PC-9 (cell line): ENCODE results near the gene FERMT2. TPM values are rescaled to one million over a fixed set of nuclear protein-coding genes. Genes with fewer than 3 reads are reported as not detected.

ENCODE experiments used
- BruUV-seq: library from RNA; stranded (reverse); fragments of 400-500 nt; replicated peaks from 2 replicates; lab custom pipeline; 2021; lab: Mats Ljungman, UMichigan
- CTCF ChIA-PET: fragments of 300-600 bp; sonication (Branson Sonifier 250); formaldehyde crosslinking; loops from one replicate; lab custom pipeline; 2022; ENCODE audit warnings: antibody characterized with exemption; lab: Charles Lee
- POLR2A ChIA-PET: fragments of 300-600 bp; sonication (Branson Sonifier 250); formaldehyde crosslinking; loops from one replicate; lab custom pipeline; 2022; ENCODE audit warnings: antibody characterized with exemption; ENCODE audit not compliant: unreplicated experiment; lab: Charles Lee
- DNase-seq, 2 experiments: peaks; one replicate each; pipeline versions ENCODE4 v3.0.0 to v3.0.0-alpha.2; 2015 to 2022; ENCODE audit warnings: mixed read lengths in 1 of 2
- H2AFZ ChIP-seq: fragments of 200-600 bp; sonication (generic); 2 replicates; pipeline ENCODE4 v1.8.1; 2017; ENCODE audit warnings: antibody characterized with exemption
- H3F3A ChIP-seq: fragments of 200-600 bp; sonication (generic); 2 replicates; pipeline ENCODE4 v1.8.1; 2017; ENCODE audit warnings: antibody characterized with exemption, mild to moderate bottlenecking, low read depth; ENCODE audit not compliant: insufficient read depth
- H3K27ac ChIP-seq: fragments of 200-600 bp; sonication (generic); 2 replicates; pipeline ENCODE4 v1.6.1; 2016; ENCODE audit warnings: mixed run types
- H3K27me3 ChIP-seq: fragments of 200-600 bp; sonication (generic); 2 replicates; pipeline ENCODE4 v1.6.1; 2016; ENCODE audit warnings: low read depth, mixed run types; ENCODE audit not compliant: insufficient read depth
- H3K36me3 ChIP-seq: fragments of 200-600 bp; sonication (generic); 2 replicates; pipeline ENCODE4 v1.6.1; 2016; ENCODE audit warnings: low read depth, mixed run types
- H3K4me1 ChIP-seq: fragments of 200-600 bp; sonication (generic); replicated peaks from 2 replicates; pipeline ENCODE4 v1.6.1; 2016; ENCODE audit warnings: mixed run types; ENCODE audit not compliant: insufficient read depth
- H3K4me2 ChIP-seq: fragments of 200-600 bp; sonication (generic); 2 replicates; pipeline ENCODE4 v1.6.1; 2017; ENCODE audit warnings: mixed run types
- H3K4me3 ChIP-seq: fragments of 200-600 bp; sonication (generic); 2 replicates; pipeline ENCODE4 v1.6.1; 2016; ENCODE audit warnings: mixed run types
- H3K79me2 ChIP-seq: fragments of 200-600 bp; sonication (generic); 2 replicates; pipeline ENCODE4 v1.6.1; 2017; ENCODE audit warnings: low read depth, mixed run types
- H3K9me2 ChIP-seq: fragments of 200-600 bp; sonication (generic); 2 replicates; pipeline ENCODE4 v1.8.1; 2017; ENCODE audit warnings: mild to moderate bottlenecking; ENCODE audit not compliant: insufficient read depth
- H3K9me3 ChIP-seq: fragments of 200-600 bp; sonication (generic); 2 replicates; pipeline ENCODE4 v1.8.1; 2016; ENCODE audit warnings: low read depth; ENCODE audit not compliant: insufficient read depth
- H4K20me1 ChIP-seq: fragments of 200-600 bp; sonication (generic); 2 replicates; pipeline ENCODE4 v1.8.1; 2017; ENCODE audit not compliant: insufficient read depth
- EZH2 ChIP-seq: fragments of 200-600 bp; sonication (generic); IDR thresholded peaks from 2 replicates; pipeline ENCODE4 v1.8.0; 2017; ENCODE audit warnings: antibody characterized with exemption, low read depth
- intact Hi-C: fragments of 100-400 bp; cut with micrococcal nuclease; formaldehyde crosslinking; loops from one replicate; pipeline ENCODE4 v1.10.0; 2022; ENCODE audit not compliant: unreplicated experiment
- total RNA-seq: library from RNA; stranded (reverse); gene quantifications from 2 replicates; pipeline ENCODE4 v1.2.3, GENCODE V29; 2021
- TF ChIP-seq, protein P1 (sequence below): fragments of 200-600 bp; sonication (generic); conservative IDR thresholded peaks from 2 replicates; pipeline ENCODE4 v1.6.1; 2017; ENCODE audit warnings: mixed run types, antibody characterized with exemption, mild to moderate bottlenecking, moderate library complexity

FERMT2 gene
- total RNA-seq, 1 experiment from 2014 or later: 9.0 TPM

DNA sequence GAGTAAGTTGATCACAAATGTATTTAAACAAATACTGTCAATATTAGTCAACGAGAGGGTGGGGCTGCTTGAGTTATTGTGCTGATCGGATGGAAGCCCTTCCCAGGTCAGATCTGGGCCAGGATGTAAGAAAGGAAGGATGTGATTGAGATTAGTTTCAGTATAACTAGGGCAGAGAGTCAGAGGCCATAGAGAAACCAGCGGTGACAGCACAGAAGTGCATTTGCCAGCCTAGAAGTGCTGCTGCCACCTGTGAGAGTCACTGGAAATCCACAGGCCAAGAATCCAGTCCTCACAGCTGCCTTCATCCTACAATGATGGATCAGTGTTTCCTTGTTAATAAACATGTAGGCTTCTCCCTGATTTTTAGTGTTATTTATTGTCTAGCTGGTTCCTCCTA is 9.8 kb upstream of the FERMT2 start:
- H3K27me3 ChIP-seq: no peaks in the 10 kb centered on the region
- H3K36me3 ChIP-seq: no peaks in the 10 kb centered on the region
- no peak overlapping the region for H3K4me3 ChIP-seq
- TF ChIP-seq EZH2: no peak
- TF ChIP-seq, protein P1, sequence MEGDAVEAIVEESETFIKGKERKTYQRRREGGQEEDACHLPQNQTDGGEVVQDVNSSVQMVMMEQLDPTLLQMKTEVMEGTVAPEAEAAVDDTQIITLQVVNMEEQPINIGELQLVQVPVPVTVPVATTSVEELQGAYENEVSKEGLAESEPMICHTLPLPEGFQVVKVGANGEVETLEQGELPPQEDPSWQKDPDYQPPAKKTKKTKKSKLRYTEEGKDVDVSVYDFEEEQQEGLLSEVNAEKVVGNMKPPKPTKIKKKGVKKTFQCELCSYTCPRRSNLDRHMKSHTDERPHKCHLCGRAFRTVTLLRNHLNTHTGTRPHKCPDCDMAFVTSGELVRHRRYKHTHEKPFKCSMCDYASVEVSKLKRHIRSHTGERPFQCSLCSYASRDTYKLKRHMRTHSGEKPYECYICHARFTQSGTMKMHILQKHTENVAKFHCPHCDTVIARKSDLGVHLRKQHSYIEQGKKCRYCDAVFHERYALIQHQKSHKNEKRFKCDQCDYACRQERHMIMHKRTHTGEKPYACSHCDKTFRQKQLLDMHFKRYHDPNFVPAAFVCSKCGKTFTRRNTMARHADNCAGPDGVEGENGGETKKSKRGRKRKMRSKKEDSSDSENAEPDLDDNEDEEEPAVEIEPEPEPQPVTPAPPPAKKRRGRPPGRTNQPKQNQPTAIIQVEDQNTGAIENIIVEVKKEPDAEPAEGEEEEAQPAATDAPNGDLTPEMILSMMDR: no peak
- H3F3A ChIP-seq: no peaks in the 10 kb centered on the region; the same call in 1 of the 2 replicates
- POLR2A ChIA-PET: interaction anchor here (0.6 kb wide), 1 partner anchor 660 kb away, joined by 27 read pairs; no protein-coding TSS in a partner anchor
- H3K4me1 ChIP-seq: no peaks in the 10 kb centered on the region
- H3K4me2 ChIP-seq: no peak overlapping the region
- no peak overlapping the region for H3K27ac ChIP-seq
- peak overlapping the region; percentile 52; the same call in 1 of the 2 replicates for H2AFZ ChIP-seq
- no peaks in the 10 kb centered on the region for H4K20me1 ChIP-seq
- no TSS peak for BruUV-seq
- CTCF ChIA-PET: interaction anchor here (0.6 to 1.3 kb wide), 4 partner anchors 38 to 193 kb away, joined by 3 to 8 read pairs (median 5); partner anchors contain the start of gene DDHD1
- DNase-seq: no peak
- intact Hi-C loops: loop anchor here (1.0 to 10.0 kb wide), 4 partner anchors 97 to 1384 kb away; no protein-coding TSS in a partner anchor
- no peaks in the 10 kb centered on the region for H3K9me3 ChIP-seq
- H3K9me2 ChIP-seq: no peaks in the 10 kb centered on the region; the same call in 1 of the 2 replicates
- no peaks in the 10 kb centered on the region for H3K79me2 ChIP-seq

DNA sequence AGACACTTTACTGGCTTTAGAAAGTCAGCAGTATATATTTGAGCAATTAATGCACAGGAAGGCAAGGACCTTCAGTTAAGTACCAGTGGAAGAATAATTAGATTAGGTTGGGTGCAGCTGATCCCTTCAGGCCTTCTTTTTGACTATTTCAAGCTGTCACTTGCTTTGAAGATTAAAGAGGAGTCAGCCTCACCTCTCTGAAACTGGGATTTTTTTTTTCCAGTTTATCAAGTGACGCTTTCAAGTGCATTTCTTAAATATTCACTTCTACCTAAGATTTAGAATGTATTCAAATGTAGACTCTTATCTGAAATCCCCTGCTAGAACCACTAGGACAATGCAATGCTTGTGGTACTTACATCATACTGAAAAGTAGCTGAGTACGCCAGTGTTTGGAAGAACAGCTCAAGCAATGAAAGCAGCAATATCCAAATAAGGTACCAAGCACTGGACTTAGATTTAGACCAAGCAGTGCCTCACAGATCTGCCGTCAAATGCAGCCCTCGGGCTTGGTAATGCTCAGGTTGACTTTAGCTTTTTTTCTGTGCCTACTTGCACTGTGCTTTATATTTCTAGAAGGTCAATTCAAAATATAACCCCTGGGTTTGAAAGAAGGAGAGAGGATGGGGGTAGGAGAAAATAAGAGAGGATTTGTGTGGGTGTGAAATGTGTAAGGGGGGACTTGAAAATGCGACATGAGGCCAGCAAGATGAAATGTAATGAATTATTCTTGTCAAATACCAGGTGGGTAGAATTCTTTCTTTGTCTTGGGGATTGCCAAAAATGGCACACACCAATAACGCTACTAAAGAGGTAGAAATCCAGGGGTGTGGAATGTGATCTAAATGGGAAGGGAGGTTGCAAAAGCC is 3.7 kb upstream of the FERMT2 start:
- Histone ChIP-seq H2AFZ (no peak overlapping the region), H3K4me3 (no peak overlapping the region), H3K9me3 (no peaks in the 10 kb centered on the region), H3K9me2 (no peaks in the 10 kb centered on the region), H3K27me3 (no peaks in the 10 kb centered on the region), H3K36me3 (no peaks in the 10 kb centered on the region), H4K20me1 (no peaks in the 10 kb centered on the region), H3F3A (peaks cover 17% of the 10 kb centered on the region; the same call in 1 of the 2 replicates), H3K4me2 (no peak overlapping the region), H3K27ac (no peak overlapping the region), H3K79me2 (peaks cover 8% of the 10 kb centered on the region; the same call in 1 of the 2 replicates), H3K4me1 (peaks cover 13% of the 10 kb centered on the region)
- no TSS peak for BruUV-seq
- ChIA-PET POLR2A (no interaction called here), CTCF (no interaction called here)
- no peak for TF ChIP-seq EZH2
- TF ChIP-seq, protein P1: no peak
- intact Hi-C loops: loop anchor here (5.0 kb wide), 1 partner anchor 402 kb away; the partner anchor contains the start of genes GPR137C and TXNDC16
- DNase-seq: no peak

DNA sequence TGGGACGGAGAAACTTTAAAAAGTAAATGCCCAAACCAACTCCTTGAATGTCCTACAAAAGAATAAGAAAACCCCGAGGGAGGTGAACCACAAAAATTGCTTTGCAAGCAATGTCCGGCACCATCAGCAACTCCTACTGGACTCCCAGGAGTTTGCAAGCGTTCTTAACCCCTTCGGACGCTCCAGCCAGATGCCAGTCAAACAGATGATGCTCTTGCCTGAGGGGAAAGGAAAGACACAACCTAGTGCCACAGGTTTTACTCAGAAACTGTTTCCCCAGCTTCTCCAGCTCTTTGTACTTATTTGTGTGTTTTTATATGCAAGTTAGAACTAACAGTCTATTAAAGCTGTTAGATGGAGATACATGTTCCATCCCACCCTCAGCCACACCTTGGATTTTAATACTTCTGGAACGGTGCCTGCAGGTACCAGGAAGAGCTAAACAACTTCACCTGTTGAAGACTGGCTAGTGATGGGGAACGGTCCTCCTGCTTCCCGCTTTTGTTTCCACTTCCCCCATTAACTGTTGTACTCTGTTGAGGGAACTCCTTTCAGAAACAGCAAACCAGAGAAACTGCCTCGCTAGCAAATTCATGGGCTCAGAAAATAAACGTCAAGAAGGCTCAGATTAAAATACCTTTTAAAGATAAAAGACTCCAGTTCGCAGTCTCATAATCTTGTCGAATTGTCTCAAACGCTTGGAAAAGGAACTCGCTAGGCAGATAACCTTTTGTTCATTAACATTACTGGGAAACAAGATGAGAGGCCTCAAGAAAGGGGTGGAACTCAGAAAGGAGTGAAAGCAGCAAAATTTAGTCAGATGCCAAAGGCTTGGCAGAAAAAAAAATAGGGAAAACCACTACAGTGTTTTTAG is 1.1 kb upstream of the FERMT2 start:
- BruUV-seq: TSS peak; percentile 96
- Histone ChIP-seq H3K4me2 (peak overlapping the region; percentile 86), H2AFZ (peak overlapping the region; percentile 90), H3F3A (peaks cover 24% of the 10 kb centered on the region; the same call in 1 of the 2 replicates), H3K79me2 (peaks cover 12% of the 10 kb centered on the region; the same call in 1 of the 2 replicates), H3K36me3 (no peaks in the 10 kb centered on the region), H3K27me3 (no peaks in the 10 kb centered on the region), H3K9me3 (no peaks in the 10 kb centered on the region), H3K27ac (peak overlapping the region; percentile 59), H4K20me1 (no peaks in the 10 kb centered on the region), H3K4me1 (peaks cover 23% of the 10 kb centered on the region), H3K4me3 (peak overlapping the region; percentile 93), H3K9me2 (no peaks in the 10 kb centered on the region)
- TF ChIP-seq EZH2: no peak
- TF ChIP-seq, protein P1: peak; percentile 44; the same call in 1 of the 2 replicates
- intact Hi-C loops: loop anchor here (5.0 kb wide), 1 partner anchor 400 kb away; the partner anchor contains the start of genes GPR137C and TXNDC16
- peak; percentile 51 to 69 for DNase-seq
- CTCF ChIA-PET: no interaction called here
- POLR2A ChIA-PET: interaction anchor here (0.6 kb wide), 1 partner anchor 398 kb away, joined by 4 read pairs; no protein-coding TSS in a partner anchor
